Breast epithelium (tissue), 4 donors: ENCODE measurements around the gene KLK4. TPM values are rescaled to one million over a fixed set of nuclear protein-coding genes. Genes with fewer than 3 reads are reported as not detected.
"Not testable (repeated sequence)": the region's sequence is repeated elsewhere in the genome, so short reads cannot be mapped to it uniquely, and the experiment has no call there.

Experiments
- DNase-seq, 2 donors: peaks; one replicate each; pipeline ENCODE4 v3.0.0-alpha.2; 2019; ENCODE audit warnings: low spot score in 2 of 2
- H3K27ac ChIP-seq, 2 donors: fragments of 200-600 bp; sonication (generic) in 1 of 2; one replicate each; pipeline ENCODE4 v1.5.1; 2016 to 2019; ENCODE audit warnings: mild to moderate bottlenecking in 1 of 2
- H3K27me3 ChIP-seq, 2 donors: fragments of 200-600 bp; sonication (generic) in 1 of 2; one replicate each; pipeline versions ENCODE4 v1.5.1 to v1.6.0; 2017 to 2019; ENCODE audit warnings: control low read depth in 1 of 2, mild to moderate bottlenecking in 1 of 2
- H3K36me3 ChIP-seq: fragments of 200-600 bp; one replicate; pipeline ENCODE4 v1.5.1; 2019
- H3K4me1 ChIP-seq, 2 donors: fragments of 200-600 bp; sonication (generic); one replicate each; pipeline ENCODE4 v1.5.1; 2016 to 2019; ENCODE audit warnings: control low read depth in 1 of 2
- H3K4me3 ChIP-seq, 3 donors: fragments of 200-600 bp; sonication (generic); 1 replicate in 2 of 3; 2 replicates in 1 of 3; pipeline ENCODE4 v1.5.1; 2016 to 2019; ENCODE audit warnings: mild to moderate bottlenecking in 3 of 3, moderate library complexity in 2 of 3
- H3K9me3 ChIP-seq, 2 donors: fragments of 200-600 bp; sonication (generic) in 1 of 2; one replicate each; pipeline ENCODE4 v1.5.1; 2016 to 2019; ENCODE audit warnings: control low read depth in 1 of 2
- POLR2A ChIP-seq: fragments of 450-650 bp; IDR thresholded peaks from one replicate; pipeline ENCODE4 v1.6.1; 2016; ENCODE audit warnings: antibody characterized with exemption, mild to moderate bottlenecking, moderate library complexity
- POLR2AphosphoS5 ChIP-seq, 3 donors: sonication (generic); formaldehyde crosslinking; IDR thresholded peaks; one replicate each; pipeline ENCODE4 v1.6.1; 2017; ENCODE audit warnings: antibody characterized with exemption in 3 of 3
- intact Hi-C: fragments of 100-400 bp; cut with DNase I; formaldehyde crosslinking; loops from one replicate; pipeline ENCODE4 v1.15.1; 2023; ENCODE audit warnings: low total_unique reads
- total RNA-seq, 3 donors: library from RNA; depleted of rRNA; stranded (reverse); fragments of >200 nt; gene quantifications; one replicate each; pipeline ENCODE4 v1.1.0, GENCODE V29; 2016
- TF ChIP-seq, protein P1 (sequence below), 3 donors: fragments of 450-650 bp; IDR thresholded peaks; one replicate each; pipeline ENCODE4 v1.5.1; 2016 to 2017; ENCODE audit warnings: antibody characterized with exemption in 3 of 3, mild to moderate bottlenecking in 3 of 3, moderate library complexity in 3 of 3

KLK4 gene
- total RNA-seq, 3 donors from 2014 or later: not detected

DNA sequence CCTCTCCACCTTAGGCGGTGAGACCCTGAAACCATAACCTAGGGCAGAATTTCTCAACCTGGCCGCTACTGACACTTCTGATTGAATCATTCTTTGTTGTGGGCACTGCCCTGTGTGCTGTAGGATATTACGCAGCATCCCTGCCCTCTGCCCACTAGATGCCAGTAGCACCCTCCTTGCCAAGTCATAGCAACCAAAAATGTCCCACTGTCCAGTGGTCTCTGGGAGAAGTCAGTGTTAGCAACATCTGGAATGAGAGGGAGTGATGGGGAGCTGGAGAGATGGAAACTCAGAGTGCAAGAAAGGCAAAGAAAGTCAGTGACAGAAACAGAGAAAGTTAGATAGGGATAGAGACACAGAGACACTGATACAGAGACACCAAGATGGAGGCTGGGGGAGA lies 13.6 kb downstream of the KLK4 start:
- Histone ChIP-seq H3K4me3 (no peak overlapping the region), H3K4me1 (no peaks in the 10 kb centered on the region), H3K27me3 (peaks cover 0 to 5% of the 10 kb centered on the region in 2 donors), H3K27ac (no peak overlapping the region), H3K9me3 (no peaks in the 10 kb centered on the region), H3K36me3 (no peaks in the 10 kb centered on the region)
- DNase-seq: no peak
- TF ChIP-seq, protein P1, sequence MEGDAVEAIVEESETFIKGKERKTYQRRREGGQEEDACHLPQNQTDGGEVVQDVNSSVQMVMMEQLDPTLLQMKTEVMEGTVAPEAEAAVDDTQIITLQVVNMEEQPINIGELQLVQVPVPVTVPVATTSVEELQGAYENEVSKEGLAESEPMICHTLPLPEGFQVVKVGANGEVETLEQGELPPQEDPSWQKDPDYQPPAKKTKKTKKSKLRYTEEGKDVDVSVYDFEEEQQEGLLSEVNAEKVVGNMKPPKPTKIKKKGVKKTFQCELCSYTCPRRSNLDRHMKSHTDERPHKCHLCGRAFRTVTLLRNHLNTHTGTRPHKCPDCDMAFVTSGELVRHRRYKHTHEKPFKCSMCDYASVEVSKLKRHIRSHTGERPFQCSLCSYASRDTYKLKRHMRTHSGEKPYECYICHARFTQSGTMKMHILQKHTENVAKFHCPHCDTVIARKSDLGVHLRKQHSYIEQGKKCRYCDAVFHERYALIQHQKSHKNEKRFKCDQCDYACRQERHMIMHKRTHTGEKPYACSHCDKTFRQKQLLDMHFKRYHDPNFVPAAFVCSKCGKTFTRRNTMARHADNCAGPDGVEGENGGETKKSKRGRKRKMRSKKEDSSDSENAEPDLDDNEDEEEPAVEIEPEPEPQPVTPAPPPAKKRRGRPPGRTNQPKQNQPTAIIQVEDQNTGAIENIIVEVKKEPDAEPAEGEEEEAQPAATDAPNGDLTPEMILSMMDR (IDR thresholded peaks at IDR 0.05): no peak
- TF ChIP-seq POLR2AphosphoS5 (IDR thresholded peaks at IDR 0.05): no peak
- TF ChIP-seq POLR2A: no peak
- intact Hi-C loops: no loop called here

DNA sequence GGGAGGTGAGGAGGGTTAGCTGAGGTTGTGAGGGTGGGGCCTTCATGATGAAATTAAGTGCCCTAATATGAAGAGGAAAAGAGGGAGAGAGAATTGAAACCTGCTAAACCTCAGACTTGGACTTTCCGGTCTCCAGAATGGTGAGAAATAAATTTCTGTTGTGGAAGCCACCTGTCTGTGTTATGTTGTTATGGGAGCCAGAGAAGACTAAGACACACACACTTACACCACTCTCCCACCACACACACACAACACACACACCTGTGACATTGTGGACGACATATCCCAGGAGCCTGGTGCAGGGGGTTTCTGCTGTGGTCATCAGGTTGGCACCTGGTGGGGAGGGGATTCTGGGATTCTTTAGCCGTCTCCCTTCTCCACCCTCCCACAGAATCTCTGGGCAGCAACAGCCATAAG lies 14.0 kb downstream of the KLK4 start:
- no peak overlapping the region for H3K27ac ChIP-seq
- H3K4me1 ChIP-seq: no peaks in the 10 kb centered on the region
- no peak for DNase-seq
- no peaks in the 10 kb centered on the region for H3K9me3 ChIP-seq
- intact Hi-C loops: no loop called here
- H3K36me3 ChIP-seq: no peaks in the 10 kb centered on the region
- peaks cover 0 to 5% of the 10 kb centered on the region in 2 donors for H3K27me3 ChIP-seq
- TF ChIP-seq POLR2A: no peak
- TF ChIP-seq POLR2AphosphoS5 (IDR thresholded peaks at IDR 0.05): no peak
- TF ChIP-seq, protein P1 (IDR thresholded peaks at IDR 0.05): no peak
- H3K4me3 ChIP-seq: no peak overlapping the region

DNA sequence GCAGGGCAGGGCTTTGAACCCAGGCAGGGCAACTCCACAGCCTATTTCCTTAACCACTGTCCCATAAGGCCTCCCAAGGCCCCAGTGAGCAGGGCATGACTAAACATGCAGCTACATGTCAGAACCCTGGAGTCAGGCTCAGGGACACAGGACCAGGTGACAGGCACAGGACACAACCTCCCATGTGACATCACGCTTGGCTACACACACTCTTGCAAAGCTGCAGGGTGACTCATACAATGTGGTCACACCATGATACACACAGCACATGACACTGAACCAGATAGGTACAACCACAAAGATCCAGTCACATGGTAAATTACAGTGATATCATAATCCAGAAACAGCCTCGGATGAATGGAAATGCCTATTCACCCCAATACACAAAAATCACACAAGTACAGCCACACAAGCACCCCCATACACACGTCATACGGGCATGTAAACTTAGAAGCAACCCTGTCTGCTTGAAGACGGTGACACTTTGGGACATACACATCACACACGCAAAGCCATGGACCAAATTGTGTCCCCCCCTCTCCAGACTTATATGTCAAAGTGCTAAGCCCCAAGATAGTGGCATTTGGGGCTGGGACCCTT lies 14.5 kb downstream of the KLK4 start:
- peaks cover 0 to 5% of the 10 kb centered on the region in 2 donors for H3K27me3 ChIP-seq
- intact Hi-C loops: no loop called here

DNA sequence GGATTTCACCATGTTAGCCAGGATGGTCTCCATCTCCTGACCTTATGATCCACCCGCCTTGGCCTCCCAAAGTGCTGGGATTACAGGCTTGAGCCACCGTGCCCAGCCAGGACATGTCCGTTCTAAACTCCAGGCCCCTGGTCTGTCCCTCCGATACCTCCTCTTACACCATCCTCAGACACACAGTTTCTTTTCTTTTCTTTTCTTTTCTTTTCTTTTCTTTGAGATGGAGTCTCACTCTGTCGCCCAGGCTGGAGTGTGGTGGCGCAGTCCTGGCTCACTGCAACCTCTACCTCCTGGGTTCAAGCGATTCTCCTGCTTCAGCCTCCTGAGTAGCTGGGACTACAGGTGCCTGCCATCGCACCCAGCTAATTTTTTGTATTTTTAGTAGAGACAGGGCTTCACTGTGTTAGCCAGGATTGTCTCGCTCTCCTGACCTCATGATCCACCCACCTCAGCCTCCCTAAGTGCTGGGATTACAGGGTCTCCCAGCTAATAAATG lies 15.1 kb downstream of the KLK4 start:
- H3K27ac ChIP-seq, H3K4me3 ChIP-seq, H3K4me1 ChIP-seq, DNase-seq, H3K36me3 ChIP-seq, H3K9me3 ChIP-seq, intact Hi-C loops, H3K27me3 ChIP-seq: not testable (repeated sequence)

More for the DNA sequence above, 14.5 kb downstream of the KLK4 start:
- no peaks in the 10 kb centered on the region for H3K4me1 ChIP-seq
- H3K27ac ChIP-seq: no peak overlapping the region
- peak in 1 of 2 donors; percentile 32 for DNase-seq
- H3K9me3 ChIP-seq: no peaks in the 10 kb centered on the region
- H3K36me3 ChIP-seq: no peaks in the 10 kb centered on the region
- H3K4me3 ChIP-seq: no peak overlapping the region
- TF ChIP-seq, protein P1 (IDR thresholded peaks at IDR 0.05): no peak
- TF ChIP-seq POLR2AphosphoS5 (IDR thresholded peaks at IDR 0.05) (no peak), POLR2A (no peak)

DNA sequence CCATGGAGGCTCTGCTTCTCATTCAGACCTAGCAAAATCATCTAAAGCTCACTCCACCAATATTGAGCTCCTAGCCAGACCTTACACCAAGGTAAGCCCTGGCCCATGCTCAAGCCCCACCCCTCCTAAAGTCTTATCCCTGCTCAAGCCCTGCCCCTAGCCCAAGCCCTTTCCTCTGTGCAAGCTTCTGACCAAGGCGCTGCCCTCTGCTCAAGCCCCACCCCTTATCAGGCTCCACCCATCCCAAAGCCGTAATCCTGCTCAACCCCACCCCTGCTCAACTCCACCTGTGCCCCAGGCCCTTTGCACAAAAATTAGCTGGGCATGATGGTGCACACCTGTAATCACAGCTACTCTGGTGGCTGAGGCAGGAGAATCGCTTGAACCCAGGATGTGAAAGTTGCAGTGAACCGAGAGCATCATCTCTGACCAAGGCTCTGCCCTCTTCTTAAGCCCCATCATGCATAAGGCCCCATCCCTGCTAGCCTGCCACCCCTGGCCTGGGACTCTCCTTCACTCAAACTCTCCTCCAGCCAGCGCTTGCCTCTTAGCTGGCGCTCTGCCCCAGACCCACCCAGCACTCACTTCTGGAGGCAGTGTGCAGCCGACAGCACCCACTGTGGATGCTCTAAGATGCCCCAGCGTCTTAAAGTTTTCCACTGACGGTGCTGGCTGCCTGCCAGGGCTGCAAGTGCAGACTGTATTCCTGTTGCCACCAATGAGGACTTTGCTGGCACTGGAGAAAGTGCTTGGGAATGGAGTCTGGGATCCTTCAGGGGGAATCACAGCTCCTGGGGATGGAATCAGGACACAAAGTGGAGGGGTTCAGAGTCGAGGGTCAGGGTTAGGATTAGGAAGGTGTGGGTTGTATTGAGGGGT lies 16.5 kb downstream of the KLK4 start:
- H3K27ac ChIP-seq: no peak overlapping the region
- no peaks in the 10 kb centered on the region for H3K9me3 ChIP-seq
- TF ChIP-seq POLR2AphosphoS5 (IDR thresholded peaks at IDR 0.05) (no peak), POLR2A (no peak)
- TF ChIP-seq, protein P1 (IDR thresholded peaks at IDR 0.05): no peak
- no peaks in the 10 kb centered on the region for H3K36me3 ChIP-seq
- H3K4me3 ChIP-seq: no peak overlapping the region
- H3K4me1 ChIP-seq: no peaks in the 10 kb centered on the region
- intact Hi-C loops: no loop called here
- no peak for DNase-seq
- peaks cover 0 to 5% of the 10 kb centered on the region in 2 donors for H3K27me3 ChIP-seq
